HEK293 (cell line): ENCODE data around the gene KCTD2.

Source experiments
- CTCF ChIA-PET: fragments of 350-600 bp; formaldehyde crosslinking; extraction: SDS; loops from one replicate; lab custom pipeline; 2021; ENCODE audit warnings: antibody characterized with exemption; lab: Yijun Ruan, JAX
- POLR2A ChIA-PET: fragments of 300-600 bp; formaldehyde crosslinking; extraction: SDS; loops from one replicate; lab custom pipeline; 2020; ENCODE audit warnings: antibody characterized with exemption, inconsistent platforms; lab: Yijun Ruan, JAX
- H3K27ac ChIP-seq: fragments of 200-500 bp; sonication (Bioruptor generic); 2 replicates; pipeline ENCODE4 v1.5.1; 2014; ENCODE audit warnings: low read depth, low read length, control low read depth, inconsistent platforms; ENCODE audit errors: extremely low read depth
- H3K36me3 ChIP-seq, 2 experiments: fragments of 200-500 bp in 1 of 2; sonication (Bioruptor generic) in 1 of 2; 1 replicate in 1 of 2; 2 replicates in 1 of 2; pipeline ENCODE4 v1.5.1; 2014 to 2017; ENCODE audit warnings: inconsistent platforms in 2 of 2, low read length in 2 of 2; ENCODE audit not compliant: control insufficient read depth in 2 of 2, insufficient read depth in 1 of 2
- H3K4me1 ChIP-seq: fragments of 200-500 bp; sonication (Bioruptor generic); 2 replicates; pipeline ENCODE4 v1.5.1; 2014; ENCODE audit warnings: mild to moderate bottlenecking, low read length, inconsistent platforms; ENCODE audit not compliant: control insufficient read depth, insufficient read depth
- H3K4me3 ChIP-seq: 2 replicates; pipeline ENCODE4 v1.5.1; 2011; ENCODE audit warnings: low read depth, mild to moderate bottlenecking, control low read depth, low read length, moderate library complexity
- H3K9me3 ChIP-seq: fragments of 200-500 bp; sonication (Bioruptor generic); 2 replicates; pipeline ENCODE4 v1.5.1; 2014; ENCODE audit warnings: low read depth, low read length, inconsistent platforms; ENCODE audit not compliant: control insufficient read depth, insufficient read depth
- FEZF1 ChIP-seq: fragments of 450-650 bp; formaldehyde crosslinking; IDR thresholded peaks from 2 replicates; pipeline ENCODE4 v1.5.1; 2016; ENCODE audit warnings: missing biosample characterization, missing genetic modification characterization
- SCRT2 ChIP-seq: fragments of 450-650 bp; formaldehyde crosslinking; IDR thresholded peaks from 2 replicates; pipeline ENCODE4 v1.5.1; 2016; ENCODE audit warnings: missing biosample characterization, missing genetic modification characterization
- ZFP3 ChIP-seq: fragments of 450-650 bp; formaldehyde crosslinking; IDR thresholded peaks from 2 replicates; pipeline ENCODE4 v1.5.1; 2016; ENCODE audit warnings: low read depth, missing biosample characterization, missing genetic modification characterization
- ZNF324 ChIP-seq: fragments of 450-650 bp; formaldehyde crosslinking; IDR thresholded peaks from 2 replicates; pipeline ENCODE4 v1.5.1; 2016; ENCODE audit warnings: missing biosample characterization, missing genetic modification characterization
- ZNF596 ChIP-seq: fragments of 450-650 bp; IDR thresholded peaks from 2 replicates; pipeline ENCODE4 v1.5.0; 2018; ENCODE audit warnings: missing biosample characterization, mild to moderate bottlenecking, missing genetic modification characterization, moderate library complexity
- TF ChIP-seq, protein P1 (sequence below): fragments of 450-650 bp; formaldehyde crosslinking; IDR thresholded peaks from 2 replicates; pipeline ENCODE4 v1.5.1; 2016; ENCODE audit warnings: missing biosample characterization, missing genetic modification characterization, borderline replicate concordance
- TF ChIP-seq, protein P2 (sequence below): fragments of 450-650 bp; IDR thresholded peaks from 2 replicates; pipeline ENCODE4 v1.5.1; 2018; ENCODE audit warnings: missing biosample characterization, mild to moderate bottlenecking, missing genetic modification characterization
- TF ChIP-seq, protein P3 (sequence below): fragments of 450-650 bp; formaldehyde crosslinking; IDR thresholded peaks from 2 replicates; pipeline ENCODE4 v1.5.1; 2016; ENCODE audit warnings: missing biosample characterization, missing genetic modification characterization
- TF ChIP-seq, protein P4 (sequence below): fragments of 450-650 bp; formaldehyde crosslinking; IDR thresholded peaks from 2 replicates; pipeline ENCODE4 v1.5.1; 2016; ENCODE audit warnings: missing biosample characterization, missing genetic modification characterization

KCTD2 gene

DNA sequence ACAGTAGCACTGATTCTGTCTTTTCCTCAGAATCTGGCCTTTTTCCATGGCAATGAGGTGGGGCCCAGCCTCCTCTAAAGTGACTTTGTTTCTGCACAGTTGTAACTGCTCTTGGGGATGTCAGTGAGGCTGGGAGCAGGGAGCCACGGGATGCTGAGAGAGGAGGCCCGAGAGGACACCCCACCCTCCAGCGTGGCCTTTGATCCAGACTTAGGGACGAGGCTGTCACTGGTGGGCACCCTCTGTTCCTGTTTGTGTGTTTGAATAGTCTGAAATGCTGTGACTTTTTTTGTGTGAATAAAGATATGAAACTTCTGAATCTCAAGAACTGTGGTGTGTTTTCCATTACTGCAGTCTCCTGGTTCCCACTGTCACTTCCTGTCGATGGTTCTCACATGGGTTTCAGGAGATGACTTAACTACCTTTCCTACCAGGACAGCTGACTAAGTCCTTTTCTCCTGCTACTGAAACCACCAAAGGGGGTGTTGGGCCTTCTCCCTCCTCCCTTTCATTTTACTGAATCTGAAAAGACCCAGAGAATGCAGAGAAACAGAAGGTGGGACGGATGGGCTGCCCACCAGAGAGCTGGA is 18.6 kb downstream of the KCTD2 start (continued):
- TF ChIP-seq, protein P1, sequence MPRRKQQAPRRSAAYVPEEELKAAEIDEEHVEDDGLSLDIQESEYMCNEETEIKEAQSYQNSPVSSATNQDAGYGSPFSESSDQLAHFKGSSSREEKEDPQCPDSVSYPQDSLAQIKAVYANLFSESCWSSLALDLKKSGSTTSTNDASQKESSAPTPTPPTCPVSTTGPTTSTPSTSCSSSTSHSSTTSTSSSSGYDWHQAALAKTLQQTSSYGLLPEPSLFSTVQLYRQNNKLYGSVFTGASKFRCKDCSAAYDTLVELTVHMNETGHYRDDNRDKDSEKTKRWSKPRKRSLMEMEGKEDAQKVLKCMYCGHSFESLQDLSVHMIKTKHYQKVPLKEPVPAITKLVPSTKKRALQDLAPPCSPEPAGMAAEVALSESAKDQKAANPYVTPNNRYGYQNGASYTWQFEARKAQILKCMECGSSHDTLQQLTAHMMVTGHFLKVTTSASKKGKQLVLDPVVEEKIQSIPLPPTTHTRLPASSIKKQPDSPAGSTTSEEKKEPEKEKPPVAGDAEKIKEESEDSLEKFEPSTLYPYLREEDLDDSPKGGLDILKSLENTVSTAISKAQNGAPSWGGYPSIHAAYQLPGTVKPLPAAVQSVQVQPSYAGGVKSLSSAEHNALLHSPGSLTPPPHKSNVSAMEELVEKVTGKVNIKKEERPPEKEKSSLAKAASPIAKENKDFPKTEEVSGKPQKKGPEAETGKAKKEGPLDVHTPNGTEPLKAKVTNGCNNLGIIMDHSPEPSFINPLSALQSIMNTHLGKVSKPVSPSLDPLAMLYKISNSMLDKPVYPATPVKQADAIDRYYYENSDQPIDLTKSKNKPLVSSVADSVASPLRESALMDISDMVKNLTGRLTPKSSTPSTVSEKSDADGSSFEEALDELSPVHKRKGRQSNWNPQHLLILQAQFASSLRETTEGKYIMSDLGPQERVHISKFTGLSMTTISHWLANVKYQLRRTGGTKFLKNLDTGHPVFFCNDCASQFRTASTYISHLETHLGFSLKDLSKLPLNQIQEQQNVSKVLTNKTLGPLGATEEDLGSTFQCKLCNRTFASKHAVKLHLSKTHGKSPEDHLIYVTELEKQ (tag by site-specific recombination): no peak
- TF ChIP-seq, protein P2, sequence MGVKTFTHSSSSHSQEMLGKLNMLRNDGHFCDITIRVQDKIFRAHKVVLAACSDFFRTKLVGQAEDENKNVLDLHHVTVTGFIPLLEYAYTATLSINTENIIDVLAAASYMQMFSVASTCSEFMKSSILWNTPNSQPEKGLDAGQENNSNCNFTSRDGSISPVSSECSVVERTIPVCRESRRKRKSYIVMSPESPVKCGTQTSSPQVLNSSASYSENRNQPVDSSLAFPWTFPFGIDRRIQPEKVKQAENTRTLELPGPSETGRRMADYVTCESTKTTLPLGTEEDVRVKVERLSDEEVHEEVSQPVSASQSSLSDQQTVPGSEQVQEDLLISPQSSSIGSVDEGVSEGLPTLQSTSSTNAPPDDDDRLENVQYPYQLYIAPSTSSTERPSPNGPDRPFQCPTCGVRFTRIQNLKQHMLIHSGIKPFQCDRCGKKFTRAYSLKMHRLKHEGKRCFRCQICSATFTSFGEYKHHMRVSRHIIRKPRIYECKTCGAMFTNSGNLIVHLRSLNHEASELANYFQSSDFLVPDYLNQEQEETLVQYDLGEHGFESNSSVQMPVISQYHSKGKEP (tag by site-specific recombination): no peak
- no peak for TF ChIP-seq ZNF324 (tag by site-specific recombination)

DNA sequence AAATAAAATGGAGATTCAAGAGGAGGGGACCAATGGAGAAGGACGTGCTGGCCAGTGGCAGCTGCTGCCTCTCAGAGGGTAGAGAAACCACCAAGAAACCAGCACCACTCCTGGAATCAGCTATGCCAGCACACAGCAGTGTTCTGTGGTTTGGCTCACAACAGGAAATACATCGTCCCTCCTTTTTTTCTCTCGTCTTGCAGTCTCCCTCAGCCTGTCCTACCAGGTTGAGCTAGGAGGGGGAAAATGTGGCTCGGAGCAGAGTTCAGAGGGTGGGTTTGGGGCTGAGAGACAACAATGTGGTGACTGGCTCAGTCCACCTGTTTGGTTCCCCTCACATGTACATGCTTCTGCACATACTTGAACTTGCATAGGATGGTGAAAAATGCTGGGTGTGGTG is 20.8 kb downstream of the KCTD2 start:
- POLR2A ChIA-PET: no interaction called here
- CTCF ChIA-PET: interaction anchor here (0.6 to 15.6 kb wide), 6 partner anchors 38 to 145 kb away, joined by 3 to 117 read pairs (median 6); partner anchors contain the start of genes ARMC7 and NT5C
- Histone ChIP-seq H3K27ac (no peak overlapping the region), H3K36me3 (peaks cover 2 to 26% of the 10 kb centered on the region in 2 experiments; a peak in 2 of 3 replicates), H3K4me1 (no peaks in the 10 kb centered on the region), H3K4me3 (no peak overlapping the region), H3K9me3 (no peaks in the 10 kb centered on the region)
- TF ChIP-seq FEZF1 (tag by site-specific recombination) (no peak), ZFP3 (tag by site-specific recombination) (no peak), SCRT2 (tag by site-specific recombination) (0 out of 2 replicates have a peak, but pooled peaks have one; percentile 28)
- TF ChIP-seq, protein P3, sequence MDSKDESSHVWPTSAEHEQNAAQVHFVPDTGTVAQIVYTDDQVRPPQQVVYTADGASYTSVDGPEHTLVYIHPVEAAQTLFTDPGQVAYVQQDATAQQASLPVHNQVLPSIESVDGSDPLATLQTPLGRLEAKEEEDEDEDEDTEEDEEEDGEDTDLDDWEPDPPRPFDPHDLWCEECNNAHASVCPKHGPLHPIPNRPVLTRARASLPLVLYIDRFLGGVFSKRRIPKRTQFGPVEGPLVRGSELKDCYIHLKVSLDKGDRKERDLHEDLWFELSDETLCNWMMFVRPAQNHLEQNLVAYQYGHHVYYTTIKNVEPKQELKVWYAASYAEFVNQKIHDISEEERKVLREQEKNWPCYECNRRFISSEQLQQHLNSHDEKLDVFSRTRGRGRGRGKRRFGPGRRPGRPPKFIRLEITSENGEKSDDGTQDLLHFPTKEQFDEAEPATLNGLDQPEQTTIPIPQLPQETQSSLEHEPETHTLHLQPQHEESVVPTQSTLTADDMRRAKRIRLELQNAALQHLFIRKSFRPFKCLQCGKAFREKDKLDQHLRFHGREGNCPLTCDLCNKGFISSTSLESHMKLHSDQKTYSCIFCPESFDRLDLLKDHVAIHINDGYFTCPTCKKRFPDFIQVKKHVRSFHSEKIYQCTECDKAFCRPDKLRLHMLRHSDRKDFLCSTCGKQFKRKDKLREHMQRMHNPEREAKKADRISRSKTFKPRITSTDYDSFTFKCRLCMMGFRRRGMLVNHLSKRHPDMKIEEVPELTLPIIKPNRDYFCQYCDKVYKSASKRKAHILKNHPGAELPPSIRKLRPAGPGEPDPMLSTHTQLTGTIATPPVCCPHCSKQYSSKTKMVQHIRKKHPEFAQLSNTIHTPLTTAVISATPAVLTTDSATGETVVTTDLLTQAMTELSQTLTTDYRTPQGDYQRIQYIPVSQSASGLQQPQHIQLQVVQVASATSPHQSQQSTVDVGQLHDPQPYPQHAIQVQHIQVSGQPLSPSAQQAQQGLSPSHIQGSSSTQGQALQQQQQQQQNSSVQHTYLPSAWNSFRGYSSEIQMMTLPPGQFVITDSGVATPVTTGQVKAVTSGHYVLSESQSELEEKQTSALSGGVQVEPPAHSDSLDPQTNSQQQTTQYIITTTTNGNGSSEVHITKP (tag by site-specific recombination): peak; percentile 65; the same call in 1 of the 2 replicates

DNA sequence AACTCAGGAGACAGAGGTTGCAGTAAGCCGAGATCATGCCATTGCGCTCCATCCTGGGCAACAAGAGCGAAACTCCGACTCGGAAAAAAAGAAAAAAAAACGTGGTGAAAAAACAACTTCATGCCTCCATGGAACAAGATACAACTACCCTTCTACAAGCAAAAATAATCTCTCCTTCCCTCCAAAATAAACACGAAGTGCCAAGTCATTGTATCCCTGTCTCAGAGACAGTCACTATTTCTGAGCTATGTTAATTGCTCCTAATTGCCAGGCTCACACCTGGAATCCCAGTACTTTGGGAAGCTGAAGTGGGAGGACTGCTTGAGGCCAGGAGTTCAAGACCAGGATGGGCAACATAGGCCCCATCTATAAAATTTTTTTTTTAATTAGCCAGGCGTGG is 21.7 kb downstream of the KCTD2 start:
- H3K4me1 ChIP-seq: no peaks in the 10 kb centered on the region
- H3K36me3 ChIP-seq: peaks cover 0 to 17% of the 10 kb centered on the region in 2 experiments; a peak in 2 of 3 replicates
- TF ChIP-seq, protein P4, sequence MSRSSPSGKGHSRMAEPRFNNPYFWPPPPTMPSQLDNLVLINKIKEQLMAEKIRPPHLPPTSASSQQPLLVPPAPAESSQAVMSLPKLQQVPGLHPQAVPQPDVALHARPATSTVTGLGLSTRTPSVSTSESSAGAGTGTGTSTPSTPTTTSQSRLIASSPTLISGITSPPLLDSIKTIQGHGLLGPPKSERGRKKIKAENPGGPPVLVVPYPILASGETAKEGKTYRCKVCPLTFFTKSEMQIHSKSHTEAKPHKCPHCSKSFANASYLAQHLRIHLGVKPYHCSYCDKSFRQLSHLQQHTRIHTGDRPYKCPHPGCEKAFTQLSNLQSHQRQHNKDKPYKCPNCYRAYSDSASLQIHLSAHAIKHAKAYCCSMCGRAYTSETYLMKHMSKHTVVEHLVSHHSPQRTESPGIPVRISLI (tag by site-specific recombination): peak; percentile 59; the same call in 1 of the 2 replicates
- no peak for TF ChIP-seq ZNF596
- no peak overlapping the region for H3K27ac ChIP-seq
- H3K4me3 ChIP-seq: no peak overlapping the region
- POLR2A ChIA-PET: interaction anchor here (0.6 to 1.7 kb wide), 3 partner anchors 33 to 83 kb away, joined by 3 to 4 read pairs (median 4); no protein-coding TSS in a partner anchor
- CTCF ChIA-PET: interaction anchor here (0.6 to 15.6 kb wide), 10 partner anchors 9 to 695 kb away, joined by 3 to 117 read pairs (median 6); partner anchors contain the start of genes ARMC7 and NT5C
- no peaks in the 10 kb centered on the region for H3K9me3 ChIP-seq
